ENCODE data around the gene FAM161A. TPM values are rescaled to one million over a fixed set of nuclear protein-coding genes. Genes with fewer than 3 reads are reported as not detected.

FAM161A gene, protein sequence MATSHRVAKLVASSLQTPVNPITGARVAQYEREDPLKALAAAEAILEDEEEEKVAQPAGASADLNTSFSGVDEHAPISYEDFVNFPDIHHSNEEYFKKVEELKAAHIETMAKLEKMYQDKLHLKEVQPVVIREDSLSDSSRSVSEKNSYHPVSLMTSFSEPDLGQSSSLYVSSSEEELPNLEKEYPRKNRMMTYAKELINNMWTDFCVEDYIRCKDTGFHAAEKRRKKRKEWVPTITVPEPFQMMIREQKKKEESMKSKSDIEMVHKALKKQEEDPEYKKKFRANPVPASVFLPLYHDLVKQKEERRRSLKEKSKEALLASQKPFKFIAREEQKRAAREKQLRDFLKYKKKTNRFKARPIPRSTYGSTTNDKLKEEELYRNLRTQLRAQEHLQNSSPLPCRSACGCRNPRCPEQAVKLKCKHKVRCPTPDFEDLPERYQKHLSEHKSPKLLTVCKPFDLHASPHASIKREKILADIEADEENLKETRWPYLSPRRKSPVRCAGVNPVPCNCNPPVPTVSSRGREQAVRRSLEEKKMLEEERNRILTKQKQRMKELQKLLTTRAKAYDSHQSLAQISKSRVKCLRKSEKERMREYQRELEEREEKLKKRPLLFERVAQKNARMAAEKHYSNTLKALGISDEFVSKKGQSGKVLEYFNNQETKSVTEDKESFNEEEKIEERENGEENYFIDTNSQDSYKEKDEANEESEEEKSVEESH
- 2.0 and 2.2 TPM in 2 replicates for total RNA-seq

DNA sequence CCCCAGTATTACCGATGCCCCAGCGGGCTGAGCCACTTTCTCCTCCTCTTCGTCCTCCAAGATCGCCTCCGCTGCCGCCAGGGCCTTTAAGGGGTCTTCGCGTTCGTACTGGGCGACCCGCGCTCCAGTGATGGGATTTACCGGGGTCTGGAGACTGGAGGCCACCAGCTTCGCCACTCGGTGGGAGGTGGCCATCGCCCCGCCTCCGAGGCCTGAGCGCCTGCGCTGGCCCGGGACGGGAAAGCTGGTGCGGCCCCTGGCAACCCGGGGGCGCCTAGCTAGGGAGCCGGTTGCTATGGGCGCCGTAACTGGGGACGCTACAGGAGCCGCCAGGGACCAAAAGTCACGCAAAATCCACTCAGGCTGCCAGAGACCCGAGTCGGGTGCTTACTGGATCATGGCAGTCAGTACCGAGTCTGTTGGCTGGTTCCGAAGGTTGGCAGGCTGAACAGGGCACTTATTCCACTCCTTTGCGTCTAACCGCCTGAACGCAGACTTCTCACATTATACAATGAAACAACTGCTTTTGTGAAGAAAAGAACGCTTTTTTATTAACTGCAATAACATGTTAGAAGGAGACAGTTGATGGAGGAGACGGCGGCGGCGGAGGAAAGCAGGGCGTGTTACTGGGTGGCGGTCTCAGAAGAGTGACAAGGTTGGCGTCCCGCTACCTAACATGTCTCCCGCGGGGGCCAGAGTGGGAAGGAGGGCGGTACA lies at the start of gene FAM161A:
TSS of gene FAM161A (minus strand) at position 214 of the 717 bp plus-strand sequence. CDS start at position 195, 19 bp downstream.

DNA sequence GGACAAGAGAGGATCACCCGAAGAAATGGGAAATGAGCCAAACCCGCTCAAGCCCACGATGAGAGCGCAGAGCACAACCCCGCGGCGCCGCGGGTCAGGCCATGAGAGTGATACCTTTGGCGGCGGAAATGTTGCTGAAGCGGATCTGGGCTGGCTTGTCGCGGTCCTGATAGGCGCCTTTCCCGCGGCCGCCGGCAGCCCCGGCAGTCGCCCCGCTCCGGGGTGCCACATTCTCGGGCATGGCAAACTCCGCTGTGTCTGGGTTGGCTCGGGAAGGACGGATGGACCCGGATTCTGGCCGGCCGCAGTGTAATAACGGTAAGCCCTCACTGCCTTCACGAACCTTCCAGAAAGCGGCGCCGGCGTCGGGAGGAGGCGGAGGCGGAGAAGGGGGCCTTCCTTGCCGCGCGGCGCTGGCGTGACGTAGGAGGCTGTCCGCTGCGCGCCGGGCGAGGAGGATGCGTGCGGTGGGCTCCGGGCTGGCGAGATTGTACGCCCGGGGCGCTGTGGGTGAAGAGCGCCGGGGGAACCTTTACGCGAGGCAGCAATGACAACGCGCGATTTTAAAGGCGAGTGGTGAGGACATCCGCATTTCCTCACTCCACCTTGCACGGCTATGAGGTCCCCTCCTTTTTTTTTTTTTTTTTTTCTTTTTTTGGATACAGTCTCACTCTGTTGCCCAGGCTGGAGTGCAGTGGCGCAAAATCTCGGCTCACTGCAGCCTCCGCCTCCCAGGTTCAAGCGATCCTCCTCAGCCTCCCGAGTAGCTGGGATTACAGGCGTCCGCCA lies 34.6 kb upstream of the FAM161A start, which contains the start of gene CCT4:
TSS of gene CCT4 (minus strand) at position 390 of the 789 bp plus-strand sequence. CDS start at position 241, 149 bp downstream.

Other genes with a start within 250 kb of the FAM161A start
- gene CCT4, start 34.6 kb upstream of the FAM161A start, total RNA-seq, result 115 and 166 TPM in 2 replicates
- gene COMMD1, start 51.6 kb upstream of the FAM161A start, total RNA-seq, result 27.1 and 42.4 TPM in 2 replicates